Peyer's patch (tissue), 4 donors: ENCODE data around the gene PLP2. TPM values are rescaled to one million over a fixed set of nuclear protein-coding genes. Genes with fewer than 3 reads are reported as not detected.

ENCODE experiments used
- DNase-seq, 3 donors: peaks; one replicate each; pipeline ENCODE4 v3.0.0-alpha.2; 2017 to 2019
- H3K27ac ChIP-seq, 4 donors: fragments of 200-600 bp; sonication (generic); one replicate each; pipeline ENCODE4 v1.5.1; 2016 to 2019
- H3K27me3 ChIP-seq, 2 donors: fragments of 200-600 bp; sonication (generic); one replicate each; pipeline ENCODE4 v1.5.1; 2019
- H3K36me3 ChIP-seq, 3 donors: fragments of 200-600 bp; sonication (generic); one replicate each; pipeline ENCODE4 v1.5.1; 2016 to 2019
- H3K4me1 ChIP-seq, 4 donors: fragments of 200-600 bp; sonication (generic); one replicate each; pipeline ENCODE4 v1.5.1; 2016 to 2019
- H3K4me3 ChIP-seq, 4 donors: fragments of 200-600 bp; sonication (generic); 1 replicate in 3 of 4; 2 replicates in 1 of 4; pipeline ENCODE4 v1.5.1; 2016 to 2019; ENCODE audit warnings: mild to moderate bottlenecking in 1 of 4
- H3K9me3 ChIP-seq, 4 donors: fragments of 200-600 bp; sonication (generic); one replicate each; pipeline ENCODE4 v1.5.1; 2016 to 2019; ENCODE audit warnings: mild to moderate bottlenecking in 1 of 4
- POLR2A ChIP-seq, 2 donors: fragments of 450-650 bp; IDR thresholded peaks; one replicate each; pipeline ENCODE4 v1.5.1; 2017; ENCODE audit warnings: antibody characterized with exemption in 2 of 2, mild to moderate bottlenecking in 2 of 2, moderate library complexity in 2 of 2
- small RNA-seq, 2 donors: library from RNA; depleted of rRNA; stranded (forward); fragments of <200 nt; gene quantifications; one replicate each; pipeline ENCODE3, GENCODE V24; 2016
- total RNA-seq, 4 donors: library from RNA; depleted of rRNA; stranded (reverse); fragments of >200 nt; gene quantifications; one replicate each; pipeline ENCODE4 v1.1.0, GENCODE V29; 2016
- TF ChIP-seq, protein P1 (sequence below), 6 experiments: fragments of 450-650 bp in 4 of 6; fragments of 200-600 bp in 2 of 6; sonication (generic) in 1 of 6; IDR thresholded peaks; one replicate each; pipeline ENCODE4 v1.5.1; 2017 to 2019; ENCODE audit warnings: antibody characterized with exemption in 6 of 6, mild to moderate bottlenecking in 3 of 6, moderate library complexity in 1 of 6

Gene PLP2
- total RNA-seq, 4 donors from 2014 or later: 16.1 to 36.6 (median 30.8) TPM

DNA sequence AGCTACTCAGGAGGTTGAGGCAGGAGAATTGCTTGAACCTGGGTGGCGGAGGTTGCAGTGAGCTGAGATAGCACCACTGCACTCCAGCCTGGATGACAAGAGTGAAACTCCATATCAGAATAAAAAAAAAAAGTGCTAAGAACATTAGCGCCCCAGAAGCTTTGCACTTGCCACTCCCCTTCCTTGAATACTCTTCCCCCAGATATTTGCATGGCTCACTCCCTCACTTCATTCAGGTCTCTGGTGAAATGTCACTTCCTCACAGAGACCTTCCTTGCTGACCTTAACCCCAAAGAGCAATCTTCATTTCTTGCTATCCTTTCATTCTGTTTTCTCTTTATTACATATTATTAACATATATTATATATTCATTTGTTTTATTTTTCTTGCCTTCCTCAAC lies 50.2 kb downstream of the PLP2 start:
- no peak overlapping the region for H3K4me3 ChIP-seq
- no peak for TF ChIP-seq POLR2A (IDR thresholded peaks at IDR 0.05)
- TF ChIP-seq, protein P1, sequence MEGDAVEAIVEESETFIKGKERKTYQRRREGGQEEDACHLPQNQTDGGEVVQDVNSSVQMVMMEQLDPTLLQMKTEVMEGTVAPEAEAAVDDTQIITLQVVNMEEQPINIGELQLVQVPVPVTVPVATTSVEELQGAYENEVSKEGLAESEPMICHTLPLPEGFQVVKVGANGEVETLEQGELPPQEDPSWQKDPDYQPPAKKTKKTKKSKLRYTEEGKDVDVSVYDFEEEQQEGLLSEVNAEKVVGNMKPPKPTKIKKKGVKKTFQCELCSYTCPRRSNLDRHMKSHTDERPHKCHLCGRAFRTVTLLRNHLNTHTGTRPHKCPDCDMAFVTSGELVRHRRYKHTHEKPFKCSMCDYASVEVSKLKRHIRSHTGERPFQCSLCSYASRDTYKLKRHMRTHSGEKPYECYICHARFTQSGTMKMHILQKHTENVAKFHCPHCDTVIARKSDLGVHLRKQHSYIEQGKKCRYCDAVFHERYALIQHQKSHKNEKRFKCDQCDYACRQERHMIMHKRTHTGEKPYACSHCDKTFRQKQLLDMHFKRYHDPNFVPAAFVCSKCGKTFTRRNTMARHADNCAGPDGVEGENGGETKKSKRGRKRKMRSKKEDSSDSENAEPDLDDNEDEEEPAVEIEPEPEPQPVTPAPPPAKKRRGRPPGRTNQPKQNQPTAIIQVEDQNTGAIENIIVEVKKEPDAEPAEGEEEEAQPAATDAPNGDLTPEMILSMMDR (IDR thresholded peaks at IDR 0.05): no peak
- DNase-seq: no peak

More for the DNA sequence above, 50.2 kb downstream of the PLP2 start:
- H3K27ac ChIP-seq: no peak overlapping the region
- H3K36me3 ChIP-seq: no peaks in the 10 kb centered on the region
- H3K4me1 ChIP-seq: no peaks in the 10 kb centered on the region
- no peaks in the 10 kb centered on the region for H3K27me3 ChIP-seq
- H3K9me3 ChIP-seq: no peaks in the 10 kb centered on the region

Small RNA genes within 50 kb of the gene (small RNA-seq; reads per million reads assigned to genes)
- gene RN7SL262P: 0 reads per million in 2 donors

Other genes with a start within 250 kb of the PLP2 start
- 10 to 100 TPM; 49.7 to 79.2 (median 71.0) TPM for gene OTUD5, start 214.3 kb upstream of the PLP2 start, total RNA-seq
- 1 to 10 TPM in 3 of 4 donors, under 1 TPM in 1; 0.35 to 5.8 (median 1.7) TPM for gene KCND1, start 200.1 kb upstream of the PLP2 start, total RNA-seq
- gene GRIPAP1, start 169.6 kb upstream of the PLP2 start, total RNA-seq: 100 to 1,000 TPM in 1 of 4 donors, 10 to 100 TPM in 3; 32.4 to 139 (median 70.9) TPM
- 10 to 100 TPM; 25.6 to 36.3 (median 32.4) TPM for gene TFE3, start 128.5 kb upstream of the PLP2 start, total RNA-seq
- 10 to 100 TPM in 3 of 4 donors, not detected in 1; 13.8 to 39.1 (median 24.5) TPM for gene CCDC120, start 112.9 kb upstream of the PLP2 start, total RNA-seq
- 1 to 10 TPM; 2.8 to 9.8 (median 4.4) TPM for gene PRAF2, start 97.9 kb upstream of the PLP2 start, total RNA-seq
- 100 to 1,000 TPM in 2 of 4 donors, 10 to 100 TPM in 2; 64.2 to 133 (median 86.9) TPM for gene WDR45, start 92.0 kb upstream of the PLP2 start, total RNA-seq
- 10 to 100 TPM; 24.0 to 26.8 (median 25.7) TPM for gene GPKOW, start 48.2 kb upstream of the PLP2 start, total RNA-seq
- gene MAGIX, start 9.1 kb upstream of the PLP2 start, total RNA-seq: 10 to 100 TPM in 2 of 4 donors, 1 to 10 TPM in 1, not detected in 1; 5.8 to 14.4 (median 11.6) TPM
- 10 to 100 TPM; 22.5 to 47.0 (median 26.8) TPM for gene PRICKLE3, start 14.5 kb downstream of the PLP2 start, total RNA-seq
- gene SYP, start 28.3 kb downstream of the PLP2 start, total RNA-seq: 10 to 100 TPM in 1 of 4 donors, 1 to 10 TPM in 2, not detected in 1; 5.5 to 11.0 (median 6.7) TPM
- 1 to 10 TPM; 1.7 to 2.8 (median 2.3) TPM for gene CACNA1F, start 61.4 kb downstream of the PLP2 start, total RNA-seq
- gene CCDC22, start 63.6 kb downstream of the PLP2 start, total RNA-seq: 10 to 100 TPM; 19.1 to 27.4 (median 23.1) TPM
- under 1 TPM in 1 of 4 donors, not detected in 3; 0.66 TPM for gene FOXP3, start 92.8 kb downstream of the PLP2 start, total RNA-seq
- gene PPP1R3F, start 97.9 kb downstream of the PLP2 start, total RNA-seq: 10 to 100 TPM in 1 of 4 donors, 1 to 10 TPM in 3; 2.5 to 19.0 (median 7.5) TPM
- gene GAGE10, start 131.7 kb downstream of the PLP2 start, total RNA-seq: not detected
- not detected for gene GAGE12J, start 150.1 kb downstream of the PLP2 start, total RNA-seq
- gene GAGE13, start 159.7 kb downstream of the PLP2 start, total RNA-seq: not detected